ENCODE results near the gene ATXN7L1. TPM values are rescaled to one million over a fixed set of nuclear protein-coding genes. Genes with fewer than 3 reads are reported as not detected.
A peak's percentile ranks its signal among the peaks of the same experiment; 100 is the strongest.

The ATXN7L1 gene
- total RNA-seq, 1 experiment from 2014 or later = 24.3 TPM

DNA sequence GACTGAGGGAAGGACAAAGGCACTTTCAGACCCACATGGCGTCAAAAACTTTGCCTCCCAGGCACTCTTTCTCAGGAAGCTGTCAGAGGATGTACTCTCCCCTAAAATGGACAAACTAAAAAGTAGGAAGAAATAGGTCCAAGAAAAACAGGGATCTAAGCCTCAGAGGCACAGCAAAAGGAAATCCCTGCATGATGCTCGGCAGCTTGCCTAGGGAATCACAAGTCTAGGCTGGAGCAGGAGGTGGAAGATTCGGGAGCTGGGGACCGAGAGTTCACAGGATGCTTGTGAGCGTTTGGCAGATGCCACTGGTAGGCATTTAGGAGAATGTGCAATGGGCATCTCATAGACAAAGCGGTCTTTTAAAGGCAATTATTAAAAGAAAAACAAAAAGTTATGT is 60.8 kb downstream of the ATXN7L1 start:
- no peak overlapping the region for H4K8ac ChIP-seq (replicated peaks; ENCODE audit: insufficient read length, low read depth, low read length)
- H2AK5ac ChIP-seq (ENCODE audit: insufficient read length, low read length) = no peak overlapping the region
- 0 out of 7 replicates have a peak overlapping the region, but pooled peaks of 1 of the 3 experiments have one; percentile 25 for H3K27ac Mint-ChIP-seq
- H4K5ac ChIP-seq (ENCODE audit: insufficient read length, low read depth, low read length) = no peak overlapping the region
- H3K9me3 Mint-ChIP-seq = no peaks in the 10 kb centered on the region
- no peak overlapping the region for H3K9ac ChIP-seq (ENCODE audit: extremely low read depth, insufficient read length, low read length)
- H3K36me3 Mint-ChIP-seq (ENCODE audit: insufficient read depth in 1 of 3, low read depth in 3 of 3) = peaks cover 0 to 6% (median 5%) of the 10 kb centered on the region in 3 experiments; a peak in 4 of 7 replicates
- H3K79me2 ChIP-seq (ENCODE audit: insufficient read depth, low read length) = no peaks in the 10 kb centered on the region
- H3K23me2 ChIP-seq (ENCODE audit: insufficient read length, low read depth, low read length, poor library complexity, severe bottlenecking) = no peaks in the 10 kb centered on the region
- no peaks in the 10 kb centered on the region for H4K20me1 ChIP-seq (ENCODE audit: control insufficient read depth, insufficient read depth, insufficient read length)
- no peak overlapping the region for H2BK5ac ChIP-seq (ENCODE audit: insufficient read length, low read length)
- peaks cover 14 to 16% of the 10 kb centered on the region in 2 experiments; a peak in 3 of 4 replicates for H3K4me1 Mint-ChIP-seq
- no peak overlapping the region for H2BK120ac ChIP-seq (ENCODE audit: low read depth, low read length, poor library complexity, severe bottlenecking)
- no peaks in the 10 kb centered on the region for H3K9me3 ChIP-seq (ENCODE audit: control insufficient read depth, low read depth, low read length)
- H3K18ac ChIP-seq (ENCODE audit: insufficient read length, low read depth, low read length) = no peak overlapping the region
- H2BK15ac ChIP-seq (ENCODE audit: low read depth, low read length) = no peak overlapping the region
- no peaks in the 10 kb centered on the region for H3K27me3 Mint-ChIP-seq (ENCODE audit: low read depth)
- H3K4ac ChIP-seq (ENCODE audit: low read depth, low read length) = no peak overlapping the region
- no peak overlapping the region for H3K4me2 ChIP-seq (ENCODE audit: insufficient read depth, insufficient read length, low read length)
- H2BK20ac ChIP-seq (ENCODE audit: low read depth, low read length, poor library complexity, severe bottlenecking) = no peak overlapping the region
- WGBS (ENCODE audit: extremely low coverage, insufficient read length, low lambda C conversion rate) = no CpG with 5 or more reads among the region's 6 CpGs
- no peak overlapping the region for H4K91ac ChIP-seq (ENCODE audit: insufficient read length, low read depth, low read length)
- H3T11ph ChIP-seq (ENCODE audit: low read length) = no peak overlapping the region
- H3K79me1 ChIP-seq (ENCODE audit: insufficient read depth, low read depth, low read length, poor library complexity, severe bottlenecking) = no peaks in the 10 kb centered on the region
- H3K4me1 ChIP-seq (ENCODE audit: insufficient read depth, low read length) = no peaks in the 10 kb centered on the region
- DNase-seq = no peak
- no peak overlapping the region for H2AFZ ChIP-seq (ENCODE audit: low read length)
- no peaks in the 10 kb centered on the region for H3K27me3 ChIP-seq (ENCODE audit: insufficient read depth, low read length)
- H3K14ac ChIP-seq (ENCODE audit: insufficient read depth, low read length) = no peak overlapping the region
- no peak overlapping the region for H3K56ac ChIP-seq (ENCODE audit: insufficient read length, low read depth, low read length)
- H3K27ac ChIP-seq (ENCODE audit: insufficient read length, low read depth, low read length) = no peak overlapping the region
- H3K23ac ChIP-seq (ENCODE audit: insufficient read length, low read depth, low read length) = no peak overlapping the region
- H3K4me3 Mint-ChIP-seq = no peak overlapping the region
- no peak overlapping the region for H2BK12ac ChIP-seq (ENCODE audit: insufficient read length, low read depth, low read length)
- TF ChIP-seq, protein P1, sequence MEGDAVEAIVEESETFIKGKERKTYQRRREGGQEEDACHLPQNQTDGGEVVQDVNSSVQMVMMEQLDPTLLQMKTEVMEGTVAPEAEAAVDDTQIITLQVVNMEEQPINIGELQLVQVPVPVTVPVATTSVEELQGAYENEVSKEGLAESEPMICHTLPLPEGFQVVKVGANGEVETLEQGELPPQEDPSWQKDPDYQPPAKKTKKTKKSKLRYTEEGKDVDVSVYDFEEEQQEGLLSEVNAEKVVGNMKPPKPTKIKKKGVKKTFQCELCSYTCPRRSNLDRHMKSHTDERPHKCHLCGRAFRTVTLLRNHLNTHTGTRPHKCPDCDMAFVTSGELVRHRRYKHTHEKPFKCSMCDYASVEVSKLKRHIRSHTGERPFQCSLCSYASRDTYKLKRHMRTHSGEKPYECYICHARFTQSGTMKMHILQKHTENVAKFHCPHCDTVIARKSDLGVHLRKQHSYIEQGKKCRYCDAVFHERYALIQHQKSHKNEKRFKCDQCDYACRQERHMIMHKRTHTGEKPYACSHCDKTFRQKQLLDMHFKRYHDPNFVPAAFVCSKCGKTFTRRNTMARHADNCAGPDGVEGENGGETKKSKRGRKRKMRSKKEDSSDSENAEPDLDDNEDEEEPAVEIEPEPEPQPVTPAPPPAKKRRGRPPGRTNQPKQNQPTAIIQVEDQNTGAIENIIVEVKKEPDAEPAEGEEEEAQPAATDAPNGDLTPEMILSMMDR (conservative IDR thresholded peaks at IDR 0.05) = no peak
